HL-60/S4 (cell line): ENCODE measurements around the gene NPTN.
"Not testable (repeated sequence)": the region's sequence is repeated elsewhere in the genome, so short reads cannot be mapped to it uniquely, and the experiment has no call there.

Experiments
- in situ Hi-C: fragments of 300-500 bp; cut with MboI; formaldehyde crosslinking; loops from 2 replicates; pipeline ENCODE4 v1.14.3; 2022; ENCODE audit warnings: low sequenced_read_pairs

NPTN gene

DNA sequence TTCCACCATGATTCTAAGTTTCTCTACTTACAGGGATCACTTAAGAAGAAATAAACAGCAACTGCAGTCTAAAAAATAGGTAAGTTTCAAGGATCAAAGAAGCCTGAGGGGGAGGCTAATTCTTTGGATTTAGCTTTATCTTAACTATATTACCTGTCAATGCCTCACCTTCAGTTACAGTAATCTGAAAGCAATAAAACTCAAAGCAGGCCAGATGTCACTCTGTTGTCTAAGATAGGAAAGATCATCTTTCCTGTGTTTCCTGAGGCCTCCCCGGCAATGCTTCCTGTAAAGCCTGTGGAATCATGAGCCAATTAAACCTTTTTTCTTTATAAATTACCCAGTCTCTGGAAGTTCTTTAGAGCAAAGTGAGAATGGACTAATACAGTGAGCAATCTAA lies 60.2 kb downstream of the NPTN start:
- in situ Hi-C loops: no loop called here

DNA sequence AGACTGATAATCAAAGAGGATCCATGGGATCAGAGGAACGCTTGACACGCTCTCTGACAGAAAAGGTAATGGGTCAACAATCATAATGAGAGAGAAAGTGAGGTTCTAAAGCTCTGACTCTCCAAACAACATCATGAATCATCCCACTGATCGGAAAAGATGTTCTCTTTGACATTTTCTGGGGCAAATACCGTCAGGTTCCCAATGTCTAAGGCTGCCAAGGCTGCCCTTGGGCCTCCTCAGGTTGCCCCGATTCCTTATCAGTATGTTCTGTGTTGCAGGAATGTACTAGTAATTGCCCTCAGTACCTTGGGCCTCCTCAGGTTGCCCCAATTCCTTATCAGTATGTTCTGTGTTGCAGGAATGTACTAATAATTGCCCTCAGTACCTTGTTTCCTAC lies 60.9 kb downstream of the NPTN start:
- in situ Hi-C loops: no loop called here

DNA sequence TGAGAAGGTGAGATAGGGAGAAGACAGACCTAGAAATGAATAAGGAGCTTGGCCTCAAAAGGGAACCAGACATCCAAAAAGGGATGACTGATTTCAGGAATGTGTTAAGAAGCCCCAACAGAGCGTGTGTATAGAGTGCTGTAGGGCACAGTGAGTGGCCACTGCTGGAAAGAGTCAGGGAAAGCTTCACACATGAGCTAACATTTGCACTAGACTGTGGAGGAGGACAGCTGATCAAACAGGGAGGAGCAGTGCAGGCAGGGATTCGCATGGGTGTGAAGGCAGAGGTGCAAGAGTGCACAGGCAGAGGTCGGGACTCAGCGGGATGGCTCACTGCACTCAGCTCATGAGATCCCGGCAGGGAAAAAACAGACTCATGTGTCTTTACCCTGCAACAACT lies 61.8 kb downstream of the NPTN start:
- in situ Hi-C loops: no loop called here

DNA sequence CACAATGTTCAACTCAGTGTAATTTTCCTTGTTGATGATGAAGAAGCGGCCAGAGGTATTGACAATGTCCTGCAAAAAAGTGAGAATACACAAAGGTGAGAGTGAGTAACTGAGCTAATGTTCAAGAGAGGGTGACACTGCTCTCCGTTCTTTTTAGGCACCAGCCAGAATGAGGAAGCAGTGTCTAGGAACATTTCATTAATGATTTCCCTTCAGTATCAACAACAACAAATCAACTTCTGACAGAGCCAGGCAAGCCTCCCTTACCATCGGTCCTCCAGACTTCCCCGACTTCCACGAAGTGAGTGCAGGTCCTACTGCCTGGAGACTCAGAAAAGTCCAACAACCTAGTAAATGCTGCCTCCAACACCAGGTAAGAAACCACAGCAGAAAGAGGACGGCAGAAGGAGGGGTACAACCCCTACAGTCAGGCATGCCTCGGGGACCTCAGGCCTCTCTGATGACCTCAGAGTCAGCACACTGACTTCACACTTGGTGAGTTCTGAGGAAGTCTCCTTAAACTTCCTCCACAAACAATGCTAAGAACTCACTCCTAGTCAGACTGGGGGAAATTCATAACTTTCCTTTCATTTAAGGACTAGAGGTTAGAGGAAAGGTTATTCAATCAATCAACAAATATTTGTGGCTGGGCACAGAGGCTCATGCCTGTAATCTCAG lies 62.7 kb downstream of the NPTN start:
- in situ Hi-C loops: no loop called here

DNA sequence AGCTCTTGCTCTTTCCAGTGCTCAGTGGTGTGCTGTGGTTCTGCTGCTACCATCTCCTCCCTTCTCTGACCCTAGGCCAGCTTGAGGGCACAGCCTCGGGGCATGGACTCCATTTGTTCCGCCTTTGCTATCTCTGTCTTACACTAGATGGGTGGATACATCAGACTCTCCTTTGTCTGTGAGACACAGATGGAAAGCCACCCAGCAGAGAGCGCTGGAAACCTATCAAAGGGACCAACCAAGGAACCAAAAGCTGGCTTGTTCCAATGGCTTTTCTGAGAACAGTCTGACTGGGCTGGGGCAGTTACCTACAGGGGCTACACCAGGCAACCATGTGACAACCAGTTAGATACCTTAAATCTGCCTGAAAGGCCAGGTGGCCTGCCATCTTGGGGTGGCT lies 63.8 kb downstream of the NPTN start:
- in situ Hi-C loops: no loop called here

DNA sequence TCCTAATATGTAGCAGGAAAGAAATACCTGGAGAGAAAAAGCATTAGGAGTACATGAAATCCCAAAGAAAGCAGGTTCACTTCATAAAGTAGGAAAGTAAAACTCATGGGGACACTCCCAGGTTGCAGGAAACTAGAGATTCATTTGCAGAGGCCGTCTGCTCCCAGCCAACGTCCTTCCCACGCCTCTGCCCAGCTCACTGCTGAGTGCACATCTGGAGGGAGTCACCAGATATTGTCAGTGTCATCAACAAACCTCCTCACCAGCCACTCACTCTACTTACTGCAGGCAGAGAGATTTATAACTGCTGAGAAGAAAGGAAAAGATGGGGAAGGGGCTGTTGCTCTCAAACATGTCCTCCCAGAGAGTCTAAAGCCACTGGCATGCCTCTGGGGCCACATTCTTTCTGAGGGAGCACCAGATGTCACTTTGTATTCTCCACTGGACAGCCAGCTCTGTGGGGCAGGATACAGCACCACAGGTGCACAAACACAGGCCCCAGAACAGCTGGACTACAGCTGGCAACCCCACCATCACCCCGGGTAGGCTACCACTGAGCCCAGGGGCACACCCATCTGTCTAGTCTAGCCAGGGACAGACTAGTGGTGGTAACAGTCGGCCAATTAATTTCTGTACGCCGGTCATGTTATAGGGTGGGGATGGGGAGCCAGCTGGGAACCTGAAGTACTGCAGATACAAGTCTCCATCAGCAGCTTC lies 64.5 kb downstream of the NPTN start:
- in situ Hi-C loops: no loop called here

DNA sequence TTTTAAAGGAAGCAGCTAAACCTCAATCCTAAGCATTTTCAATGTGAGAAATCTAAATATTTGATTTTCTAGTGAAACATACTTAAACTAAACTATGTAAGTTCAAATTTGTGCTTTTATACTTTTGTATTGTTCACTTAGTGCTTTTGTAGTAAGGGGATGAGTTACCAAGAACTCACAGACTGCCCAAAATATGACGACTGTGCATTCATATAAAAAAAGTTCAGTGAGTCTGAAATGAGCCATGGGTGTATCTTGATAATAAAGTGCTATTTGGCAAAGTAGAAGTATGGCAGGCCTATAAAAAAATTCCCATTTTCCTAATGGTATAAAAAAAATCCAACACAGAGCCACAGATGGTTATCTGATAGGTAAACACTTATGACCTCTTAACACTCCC lies 66.2 kb downstream of the NPTN start:
- in situ Hi-C loops: no loop called here

DNA sequence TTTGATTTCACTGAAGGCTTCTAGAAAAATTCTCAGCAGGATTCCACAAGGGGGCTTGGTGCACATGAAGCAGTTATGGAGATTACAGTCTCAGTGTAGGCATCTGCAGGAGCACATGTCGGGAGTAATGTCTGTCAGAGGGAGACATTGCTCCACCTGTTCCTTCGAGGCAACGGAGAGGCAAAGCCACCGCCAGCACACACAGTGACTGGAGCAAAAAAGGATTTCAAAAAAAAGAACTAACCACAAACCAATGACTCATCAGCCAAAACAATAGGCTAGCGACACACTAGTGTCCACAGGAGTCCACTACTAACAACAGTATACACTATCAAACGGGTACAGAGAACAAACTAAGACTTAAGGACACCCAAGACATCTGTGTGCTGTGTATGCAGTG lies 68.9 kb downstream of the NPTN start:
- in situ Hi-C loops: no loop called here

DNA sequence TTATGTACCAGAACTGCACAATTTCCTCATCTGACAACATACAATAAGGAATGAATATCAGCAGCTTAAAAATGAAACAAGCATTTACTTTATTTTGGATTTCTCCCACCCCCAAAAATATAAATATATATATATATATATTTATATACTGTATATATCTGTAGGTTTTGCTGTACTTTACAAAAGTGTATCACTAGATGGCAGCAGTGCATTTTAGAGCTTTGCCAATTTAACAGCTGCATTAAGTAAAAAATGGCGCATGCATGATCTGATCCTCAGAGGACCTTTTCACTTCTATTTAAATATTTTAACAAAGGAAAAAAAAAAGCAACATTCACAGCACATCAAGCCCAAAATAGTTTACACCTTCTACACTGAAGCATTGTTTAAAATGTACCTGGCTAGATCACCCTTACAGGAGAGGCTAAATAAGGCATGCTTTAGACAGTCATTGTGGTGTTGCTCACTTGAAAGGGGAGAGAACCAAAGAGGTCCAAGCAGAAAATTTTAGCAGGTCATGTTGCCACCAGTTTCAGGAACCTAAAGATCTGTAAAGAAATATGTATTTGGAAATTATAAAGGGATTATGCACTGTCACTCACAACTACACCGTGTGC lies 72.6 kb downstream of the NPTN start:
- in situ Hi-C loops: no loop called here

DNA sequence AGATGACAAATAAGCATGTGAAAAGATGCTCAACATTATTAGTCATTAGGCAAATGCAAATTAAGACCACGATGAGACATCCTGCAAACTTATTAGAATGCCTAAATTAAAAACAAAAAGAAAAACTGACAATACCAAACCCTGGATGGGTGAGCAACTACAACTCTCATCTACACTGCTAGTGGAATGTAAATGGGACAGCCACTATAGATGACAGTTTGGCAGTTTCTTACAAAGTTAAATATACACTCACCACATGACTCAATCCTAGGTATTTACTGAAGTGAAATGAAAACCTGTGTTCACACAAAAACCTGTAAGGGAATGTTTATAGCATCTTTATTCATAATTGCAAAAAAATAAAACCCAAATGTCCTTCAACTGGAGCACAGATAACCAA lies 74.7 kb downstream of the NPTN start:
- in situ Hi-C loops: no loop called here

DNA sequence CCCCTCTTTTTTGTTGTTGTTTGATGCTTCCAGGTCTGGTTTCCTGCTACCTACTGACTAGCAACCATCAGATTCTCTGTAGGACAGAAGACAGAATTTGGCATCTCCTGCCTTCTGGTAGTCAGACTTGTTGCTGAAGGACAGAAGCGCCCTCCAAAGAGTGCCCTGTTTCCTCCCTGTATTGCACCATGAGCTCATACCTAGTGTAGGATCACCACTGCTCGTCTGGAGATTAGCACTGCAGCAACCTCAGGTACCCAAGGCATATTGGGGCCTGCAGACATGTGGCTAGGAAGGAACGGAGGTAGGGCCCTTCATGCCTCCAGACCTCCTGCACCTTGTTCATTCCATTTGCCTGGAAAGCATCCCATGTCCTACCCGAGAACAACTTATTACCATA lies 78.1 kb downstream of the NPTN start:
- in situ Hi-C loops: no loop called here

DNA sequence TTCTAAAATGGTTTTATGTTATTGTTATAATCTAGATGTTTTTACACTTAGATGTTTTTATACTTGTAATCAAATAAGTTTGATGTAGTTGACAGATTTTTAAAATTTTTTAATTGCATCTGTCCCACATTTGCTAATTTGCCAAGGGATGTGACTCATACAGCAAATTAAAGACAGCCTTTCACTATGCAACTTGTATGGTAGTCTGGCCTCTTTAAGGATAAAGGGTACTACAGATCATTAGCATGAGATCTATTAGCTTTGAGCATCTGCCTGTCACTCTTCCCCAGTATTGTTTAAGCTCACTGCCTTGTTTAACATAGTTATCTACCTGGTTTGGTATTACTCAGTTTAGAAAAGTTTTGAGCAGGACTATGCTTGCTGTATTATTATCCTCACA lies 83.0 kb downstream of the NPTN start:
- in situ Hi-C loops: no loop called here

DNA sequence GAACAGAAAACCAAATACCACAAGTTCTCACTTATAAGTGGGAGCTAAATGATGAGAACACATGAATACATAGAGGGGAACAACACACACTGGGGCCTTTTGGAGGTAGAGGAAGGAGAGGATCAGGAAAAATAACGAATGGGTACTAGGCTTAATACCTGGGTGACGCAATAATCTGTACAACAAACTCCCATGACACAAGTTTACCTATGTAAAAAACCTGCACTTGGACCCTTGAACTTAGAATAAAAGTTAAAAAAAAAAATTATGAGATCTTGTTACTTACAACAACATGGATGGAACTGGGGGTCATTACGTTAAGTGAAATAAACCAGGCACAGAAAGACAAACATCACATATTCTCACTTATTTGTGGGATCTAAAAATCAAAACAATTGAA lies 84.3 kb downstream of the NPTN start:
- in situ Hi-C loops: not testable (repeated sequence)

DNA sequence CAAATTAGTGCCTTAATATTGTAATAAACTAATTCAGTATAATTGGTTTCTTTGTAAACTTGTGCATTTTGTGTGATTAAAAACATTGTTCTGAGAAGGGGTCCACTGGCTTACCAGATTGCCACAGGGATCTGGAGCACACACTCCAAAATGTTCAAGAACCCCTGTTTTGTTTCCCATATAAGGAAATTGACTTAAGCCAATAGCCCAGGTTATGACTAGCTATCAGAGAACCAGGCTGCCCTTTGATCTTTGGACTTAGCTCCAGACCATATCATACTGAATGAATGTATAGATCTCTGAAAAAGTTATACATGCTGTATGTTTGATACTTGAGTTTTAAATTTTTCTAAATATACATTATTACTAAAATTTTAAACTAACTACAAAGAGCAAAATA lies 91.7 kb downstream of the NPTN start:
- in situ Hi-C loops: no loop called here

DNA sequence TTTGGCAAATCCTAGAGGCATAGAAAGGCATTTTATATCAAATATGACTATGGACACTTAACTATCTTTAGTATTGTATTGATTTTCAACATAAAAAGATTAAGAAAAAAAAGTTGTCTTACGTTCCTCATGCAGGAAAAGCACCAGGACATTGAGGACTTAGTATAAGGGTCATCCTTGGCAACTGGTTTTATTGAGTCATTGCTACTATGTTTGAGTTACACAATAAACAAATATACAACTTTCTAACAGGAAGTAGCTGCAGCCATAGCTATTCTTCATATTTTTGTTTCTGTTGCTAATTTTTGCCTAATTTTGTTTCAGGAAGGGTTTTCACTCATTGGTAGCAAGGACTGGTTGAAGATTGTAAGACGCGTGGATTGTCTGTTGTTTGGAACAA lies 93.0 kb downstream of the NPTN start:
- in situ Hi-C loops: no loop called here

DNA sequence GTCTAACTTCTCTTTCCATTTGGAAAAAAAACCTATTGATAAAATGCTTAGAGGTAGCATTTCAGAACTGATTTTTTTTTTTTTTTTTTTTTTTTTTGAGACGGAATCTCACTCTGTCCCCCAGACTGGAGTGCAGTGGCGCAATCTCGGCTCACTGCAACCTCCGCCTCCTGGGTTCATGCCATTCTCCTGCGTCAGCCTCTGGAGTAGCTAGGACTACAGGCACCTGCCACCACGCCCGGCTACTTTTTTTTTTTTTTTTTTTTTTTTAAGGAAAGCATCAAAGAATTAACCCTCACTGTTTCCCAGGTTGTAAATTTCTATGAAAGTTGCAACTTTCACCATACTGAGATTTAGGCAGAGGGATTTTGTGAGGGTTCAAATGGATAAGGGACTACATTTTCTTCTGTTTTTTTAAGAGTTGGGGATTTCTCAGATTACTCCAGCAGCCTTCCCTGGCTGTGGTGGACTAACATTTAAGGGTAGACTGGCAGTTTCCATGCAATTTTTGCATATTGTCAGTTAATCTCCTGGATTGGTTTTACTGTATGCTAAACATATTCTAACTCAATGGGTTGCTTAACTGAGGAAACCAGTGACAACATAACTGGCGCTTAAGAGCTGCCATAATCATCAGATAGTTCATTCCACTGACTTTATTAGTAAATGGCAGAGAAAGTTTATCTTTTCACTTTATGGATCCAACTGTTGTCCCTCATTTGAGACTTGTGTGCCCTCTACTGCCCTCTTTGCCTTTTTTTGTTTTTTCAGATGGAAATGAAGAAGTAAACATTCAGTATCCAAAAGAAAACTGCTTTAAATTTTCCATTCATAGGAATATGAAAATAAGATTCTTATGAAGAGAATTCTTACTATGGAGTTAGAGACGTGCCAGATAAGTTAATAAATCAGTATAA lies 93.7 kb downstream of the NPTN start:
- in situ Hi-C loops: no loop called here

DNA sequence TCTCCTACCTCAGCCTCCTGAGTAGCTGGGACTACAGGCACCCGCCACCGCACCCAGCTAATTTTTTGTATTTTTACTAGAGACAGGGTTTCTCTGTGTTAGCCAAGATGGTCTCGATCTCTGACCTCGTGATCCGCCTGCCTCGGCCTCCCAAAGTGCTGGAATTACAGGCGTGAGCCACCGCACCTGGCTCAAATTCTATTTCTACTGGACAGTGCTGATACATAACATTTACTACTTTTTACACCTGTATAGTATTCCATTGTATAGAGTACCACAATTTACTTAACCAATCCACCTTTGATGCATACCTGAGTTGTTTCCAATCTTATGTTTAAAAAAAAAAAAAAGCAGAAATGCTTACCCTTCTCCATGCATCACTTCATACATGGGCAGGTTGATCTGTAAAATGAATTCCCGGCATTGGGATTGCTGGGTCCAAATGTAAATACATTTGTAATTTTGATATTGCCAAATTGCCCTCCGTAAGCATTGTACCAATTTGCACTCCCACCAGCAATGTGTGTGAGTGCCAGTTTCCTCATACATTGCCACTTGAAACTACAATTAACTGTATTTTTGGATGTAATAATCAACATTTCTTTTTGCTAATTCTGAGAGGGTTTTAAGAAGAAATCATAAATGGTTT lies 94.5 kb downstream of the NPTN start:
- in situ Hi-C loops: no loop called here

DNA sequence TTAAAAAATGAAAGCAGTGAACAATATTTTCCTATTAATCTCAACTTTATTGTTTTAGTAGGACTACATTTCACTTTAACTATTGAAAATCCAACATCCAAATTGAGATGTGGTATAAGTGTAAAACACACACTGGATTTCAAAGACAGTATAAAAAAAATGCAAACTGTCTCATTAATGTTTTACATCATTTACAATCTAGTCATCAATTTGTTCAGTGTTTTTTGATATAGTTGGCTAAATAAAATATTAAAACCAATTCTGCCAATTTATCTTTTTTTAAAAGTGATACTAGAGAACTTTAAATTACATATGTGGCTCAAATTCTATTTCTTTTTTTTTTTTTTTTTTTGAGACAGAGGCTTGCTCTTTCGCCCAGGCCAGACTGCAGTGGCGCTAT lies 95.1 kb downstream of the NPTN start:
- in situ Hi-C loops: no loop called here

DNA sequence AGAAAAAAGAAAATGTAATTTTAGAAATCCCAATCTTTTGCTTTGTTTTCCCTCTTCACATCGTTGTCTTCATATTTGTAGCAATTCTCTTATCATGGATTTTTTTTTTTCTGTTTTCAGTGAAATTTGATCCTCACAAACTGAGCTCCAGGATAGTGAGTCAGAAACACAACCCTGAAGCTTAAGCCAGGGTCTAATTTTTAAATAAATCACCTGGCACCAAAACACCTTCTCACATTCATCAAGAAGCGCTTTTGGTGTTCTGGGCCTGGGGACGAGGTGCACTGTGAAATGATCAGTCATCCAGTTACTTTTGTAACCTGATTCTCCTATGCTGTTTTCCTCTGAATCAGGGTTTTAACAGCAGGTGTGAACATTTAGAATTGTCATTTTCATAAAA lies 102.5 kb downstream of the NPTN start:
- in situ Hi-C loops: no loop called here

DNA sequence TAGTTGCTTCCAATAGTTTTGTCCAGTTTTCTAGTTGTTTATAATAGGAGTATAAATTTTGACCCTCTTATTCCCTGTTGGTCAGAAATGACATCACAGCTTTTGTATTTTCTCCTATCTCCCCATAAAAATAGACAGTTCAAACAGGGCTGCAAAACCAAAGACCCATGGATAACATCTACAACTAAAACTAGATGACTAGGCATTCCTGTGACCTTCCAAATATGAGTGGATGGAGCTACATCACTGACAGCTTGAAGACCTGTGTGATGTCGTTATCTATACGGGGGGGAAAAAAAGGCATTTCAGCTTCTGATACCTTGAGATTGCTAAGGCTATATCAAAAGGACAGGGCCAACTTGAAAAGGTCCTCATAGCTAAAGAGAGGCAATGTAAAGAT lies 105.6 kb downstream of the NPTN start:
- in situ Hi-C loops: no loop called here

DNA sequence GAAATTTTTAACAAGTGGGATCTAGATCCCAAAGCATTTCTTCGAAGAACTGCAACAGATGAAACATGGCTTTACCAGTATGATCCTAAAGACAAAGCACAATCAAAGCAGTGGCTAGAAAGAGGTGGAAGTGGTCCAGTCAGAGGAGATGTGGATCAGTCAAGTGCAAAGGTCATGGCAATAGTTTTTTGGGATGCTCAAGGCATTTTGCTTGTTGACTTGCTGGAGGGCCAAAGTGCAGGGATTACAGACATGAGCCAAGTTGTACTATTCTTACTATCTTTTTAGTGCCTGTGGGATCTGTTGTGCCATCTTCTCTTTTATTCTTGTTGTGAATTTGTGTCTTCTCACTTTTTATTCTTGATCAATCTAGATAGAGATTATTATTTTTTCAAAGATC lies 108.3 kb downstream of the NPTN start:
- in situ Hi-C loops: no loop called here
